GM19025 (cell line): ENCODE data around the gene BICD1.

Experiments used
- ATAC-seq: cut with Tn5 transposase; IDR thresholded peaks from one replicate; pipeline ENCODE4 v1.9.1; 2021; ENCODE audit warnings: mild to moderate bottlenecking, low read depth, moderate library complexity; ENCODE audit not compliant: unreplicated experiment

BICD1 gene

GRCh38 chr12:32233568-32233967 lies 126.9 kb downstream of the BICD1 start:
- no peak for ATAC-seq

DNA sequence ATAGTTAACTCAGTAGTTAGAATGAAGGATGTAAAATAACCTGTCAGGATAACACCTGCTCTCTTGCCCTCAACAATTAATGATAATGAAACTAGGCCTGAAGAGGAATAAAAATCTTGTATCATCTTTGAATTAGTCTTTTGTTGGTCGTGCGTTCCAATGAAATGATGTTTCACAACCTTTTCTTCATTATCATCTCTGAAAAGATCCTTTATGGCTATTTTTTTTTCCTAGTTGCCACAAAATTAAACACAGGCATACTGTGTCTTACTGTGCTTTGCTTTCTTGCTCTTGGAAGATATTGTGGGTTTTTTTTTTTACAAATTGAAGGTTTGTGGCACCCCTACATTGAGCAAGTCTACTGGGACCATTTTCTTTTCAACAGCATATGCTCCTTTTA lies 128.6 kb downstream of the BICD1 start:
- ATAC-seq = no peak

DNA sequence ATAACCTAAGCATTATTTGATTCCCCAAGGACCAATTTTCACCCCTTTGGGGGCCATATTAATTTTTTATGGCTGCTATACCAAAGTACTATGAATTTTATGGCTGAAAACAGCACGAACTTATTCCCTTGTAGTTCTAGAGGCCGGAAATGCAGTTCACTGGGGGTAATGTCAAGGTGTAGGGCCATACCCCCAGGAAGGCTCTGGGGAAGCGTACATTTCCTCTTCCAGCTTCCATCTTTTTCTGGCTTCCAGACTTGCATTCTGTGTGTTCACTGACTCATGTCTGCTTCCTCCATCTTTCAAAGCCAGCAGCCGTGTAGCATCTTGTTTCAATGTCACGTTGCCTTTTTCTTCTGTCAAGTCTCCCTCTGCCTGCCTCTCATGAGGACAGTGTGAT lies 133.5 kb downstream of the BICD1 start:
- ATAC-seq = no peak

GRCh38 chr12:32240831-32241230 lies 134.2 kb downstream of the BICD1 start:
- no peak for ATAC-seq

DNA sequence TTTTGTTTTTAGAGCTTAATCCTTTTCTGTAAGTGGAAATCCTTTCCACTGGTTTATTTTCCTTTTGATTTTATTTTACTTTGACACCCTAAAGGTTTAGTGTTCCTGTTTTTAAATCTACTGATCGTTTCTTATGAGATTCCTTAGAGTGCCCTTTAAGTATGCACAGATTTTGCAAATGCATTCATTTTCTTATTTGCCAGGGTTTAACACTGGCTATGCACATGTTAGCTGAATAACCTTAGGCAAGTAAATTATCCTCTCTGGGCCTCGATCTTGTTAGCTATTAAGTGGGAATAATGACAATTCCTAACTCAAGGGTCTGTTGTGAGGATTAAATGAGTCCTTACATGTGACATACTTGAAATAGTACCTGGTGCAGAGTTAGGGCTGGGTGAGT lies 136.0 kb downstream of the BICD1 start:
- no peak for ATAC-seq

DNA sequence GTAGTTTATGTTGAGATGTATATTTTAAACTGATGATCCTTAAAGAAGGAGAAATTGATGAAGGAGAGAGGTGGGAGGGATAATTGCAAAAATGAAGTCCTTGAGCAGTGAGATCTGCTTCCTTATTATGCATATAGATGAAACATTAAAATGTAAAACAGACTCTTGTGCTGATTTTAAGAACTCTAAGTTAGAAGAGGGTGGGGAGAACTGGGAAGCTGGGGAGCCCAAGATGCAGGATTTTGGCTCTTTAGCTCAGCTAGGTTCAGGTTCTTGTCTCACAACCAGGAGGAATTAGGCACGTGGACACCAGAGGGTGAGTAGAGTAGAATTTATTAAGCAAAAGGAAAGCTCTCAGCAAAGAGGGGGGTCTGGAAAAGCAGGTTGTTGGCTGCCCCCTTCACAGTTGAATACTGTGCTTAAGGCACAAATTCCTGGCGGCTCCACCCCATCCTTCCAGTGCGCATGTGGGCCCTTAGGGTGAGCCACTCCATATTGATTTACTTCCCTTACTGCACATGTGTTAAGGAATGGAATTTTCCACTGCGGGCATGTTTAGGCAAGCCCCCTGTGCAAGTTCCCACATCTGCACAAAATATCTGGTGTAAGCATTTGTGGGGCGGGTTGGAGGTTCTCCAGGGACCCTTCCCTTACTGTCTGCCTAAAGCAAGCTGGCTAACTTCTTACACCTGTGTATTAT lies 141.9 kb downstream of the BICD1 start:
- ATAC-seq = no peak

DNA sequence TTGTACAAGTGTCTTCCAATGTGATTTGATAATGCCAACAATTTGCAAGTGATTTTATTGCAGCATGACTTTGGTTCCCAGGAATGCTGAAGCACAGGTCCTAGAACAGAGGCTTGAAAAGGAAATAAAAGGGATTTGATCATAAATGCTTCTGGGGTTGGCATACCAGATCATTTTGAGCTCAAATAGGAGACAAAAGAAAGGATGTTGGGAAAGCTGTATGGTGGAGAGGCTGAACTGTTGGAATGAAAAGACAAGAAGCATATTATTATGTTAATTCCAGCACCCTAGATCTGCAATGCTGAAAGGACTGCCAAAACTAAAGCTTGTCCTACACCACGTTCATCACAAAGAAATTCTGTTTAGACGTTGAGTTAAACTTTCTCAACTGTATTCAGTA lies 143.1 kb downstream of the BICD1 start:
- no peak for ATAC-seq

DNA sequence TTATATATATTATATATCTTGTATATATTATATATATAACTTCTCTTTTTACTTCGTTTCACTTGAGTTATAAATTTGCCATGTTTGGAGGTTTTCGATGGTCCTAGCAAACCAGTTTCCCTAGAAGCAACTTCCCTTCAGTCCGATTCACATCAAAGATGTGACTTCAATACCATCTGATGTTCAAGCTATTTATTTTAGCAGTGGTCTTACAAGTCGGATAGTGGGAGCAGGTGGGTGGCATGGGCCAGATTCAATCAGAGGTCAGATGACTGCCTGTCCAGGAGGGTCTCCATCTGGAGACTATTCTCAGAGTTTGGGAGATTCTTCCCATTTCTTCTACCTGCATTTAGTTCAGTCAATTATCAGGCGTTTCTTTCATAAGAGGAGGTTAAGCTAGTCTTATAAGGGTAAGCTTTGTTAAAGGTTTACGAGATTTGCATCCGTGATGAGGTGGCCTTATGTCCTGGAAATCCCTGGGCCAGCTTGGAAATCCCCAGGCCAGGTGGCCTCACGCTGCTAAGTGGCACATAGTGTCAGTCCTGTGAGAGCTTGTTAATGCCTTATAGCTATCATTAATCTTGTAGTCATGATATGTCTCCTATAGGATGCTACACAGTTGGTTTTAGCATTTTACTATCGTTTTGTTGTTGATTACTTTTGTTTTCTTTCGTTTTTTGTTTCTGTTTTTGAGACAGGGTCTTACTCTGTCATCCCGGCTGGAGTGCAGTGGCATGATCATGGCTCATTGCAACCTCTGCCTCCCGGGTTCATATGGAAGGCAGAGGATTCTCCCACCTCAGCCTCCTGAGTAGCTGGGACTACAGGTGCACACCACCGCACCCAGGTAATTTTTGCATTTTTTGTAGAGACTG lies 145.8 kb downstream of the BICD1 start:
- ATAC-seq = peak; percentile 95

DNA sequence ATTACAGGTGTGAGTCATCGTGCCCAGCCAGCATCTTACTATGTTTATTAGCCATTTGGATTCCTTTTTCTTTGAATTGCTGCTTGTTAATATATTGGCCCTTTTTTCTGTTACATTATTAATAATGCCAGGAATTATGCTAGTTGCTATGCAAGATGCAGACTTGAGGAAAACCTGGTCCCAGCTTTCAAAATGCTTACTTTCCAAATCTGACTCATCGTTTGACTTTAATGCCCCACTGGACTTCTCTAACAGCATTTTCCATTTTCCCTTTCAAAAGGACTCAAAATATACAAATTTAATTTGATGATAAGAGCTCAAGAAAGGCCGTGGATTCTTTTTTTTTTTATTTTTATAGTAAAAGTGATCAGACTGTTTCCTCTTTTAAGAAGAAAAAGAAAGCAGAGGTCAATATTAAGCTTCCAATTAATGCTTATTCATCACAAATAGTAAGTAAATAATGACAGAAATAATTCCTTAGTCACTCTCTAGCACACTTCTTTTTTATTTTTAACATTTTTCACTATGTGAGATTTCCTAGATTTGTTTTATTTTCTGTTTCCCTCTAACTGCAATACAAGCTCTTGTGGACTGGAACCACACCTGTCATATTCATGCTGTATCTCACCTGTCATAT lies 146.6 kb downstream of the BICD1 start:
- ATAC-seq = no peak

DNA sequence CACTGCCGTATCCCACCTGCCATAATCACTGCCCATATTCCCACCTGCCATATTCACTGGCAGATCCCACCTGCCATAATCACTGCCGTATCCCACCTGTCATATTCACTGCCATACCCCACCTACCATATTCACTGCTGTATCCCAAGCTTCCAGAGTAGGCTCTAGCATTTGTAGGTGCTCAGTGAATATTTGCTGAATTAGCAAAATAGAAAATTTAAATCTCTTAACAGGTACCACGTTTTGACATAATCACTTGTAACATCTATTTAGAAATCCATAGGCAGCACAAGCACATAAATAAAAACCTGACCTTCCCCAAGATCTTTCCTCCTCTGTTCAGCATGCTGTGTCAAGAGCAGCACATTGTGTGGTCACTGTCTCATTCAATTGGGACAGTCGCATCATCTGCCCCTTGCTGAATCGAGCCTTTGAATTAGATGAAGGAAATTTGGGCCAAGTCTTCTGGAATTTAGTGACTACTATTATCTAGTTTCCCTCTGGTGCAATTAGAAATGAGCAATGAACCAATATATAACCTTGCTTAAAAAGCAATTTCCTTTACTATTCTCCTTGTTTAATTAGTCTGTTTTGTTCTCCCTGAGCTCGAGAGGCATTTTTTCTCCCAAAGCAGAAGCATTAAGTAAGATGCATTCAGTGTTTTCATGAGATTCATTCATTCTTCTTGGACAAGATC lies 147.8 kb downstream of the BICD1 start:
- ATAC-seq = no peak

DNA sequence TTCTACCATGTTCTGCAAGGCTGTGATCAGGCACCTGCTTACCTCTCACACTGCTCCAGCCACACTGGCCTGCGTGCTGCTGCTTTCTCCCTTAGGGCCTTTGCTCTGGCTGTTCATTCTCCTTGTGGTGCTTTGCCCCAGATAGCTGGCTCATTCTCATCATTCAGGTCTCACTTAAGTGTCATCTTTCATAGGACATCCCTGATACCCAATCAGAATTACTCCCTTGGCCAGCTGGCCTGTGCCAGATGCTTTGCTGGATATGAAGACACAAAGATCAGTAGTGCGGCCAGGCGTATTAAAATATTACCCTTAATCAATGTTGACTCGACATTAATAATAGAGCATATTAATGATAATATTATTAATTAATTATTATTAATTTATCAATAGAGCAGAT lies 148.9 kb downstream of the BICD1 start:
- no peak for ATAC-seq

- no peak for ATAC-seq
These were observed 151.2 kb downstream of the BICD1 start for GRCh38 chr12:32257695-32258496.

- no peak for ATAC-seq
These were observed 154.0 kb downstream of the BICD1 start for GRCh38 chr12:32260696-32261095.

GRCh38 chr12:32261638-32262037 lies 155.0 kb downstream of the BICD1 start:
- no peak for ATAC-seq

- peak; percentile 80 for ATAC-seq
These were observed 158.3 kb downstream of the BICD1 start for GRCh38 chr12:32264961-32265360.

DNA sequence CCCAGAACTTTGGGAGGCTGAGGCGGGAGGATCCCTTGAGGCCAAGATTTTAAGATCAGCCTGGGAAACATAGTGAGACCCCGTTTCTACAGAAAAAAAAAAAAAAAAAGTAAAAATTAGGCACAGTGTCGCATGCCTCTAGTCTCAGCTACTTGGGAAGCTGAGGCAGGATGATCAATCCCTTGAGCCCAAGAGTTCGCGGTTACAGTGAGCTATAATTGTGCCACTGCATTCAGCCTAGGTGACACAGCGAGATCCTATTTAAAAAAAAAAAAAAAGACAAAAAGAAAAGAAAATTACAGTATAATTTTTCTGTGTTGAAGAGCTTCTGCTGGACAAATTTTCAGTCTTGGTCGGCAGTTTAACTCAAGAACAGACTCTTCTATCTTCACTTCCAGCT lies 158.8 kb downstream of the BICD1 start:
- no peak for ATAC-seq

GRCh38 chr12:32265951-32266350 lies 159.3 kb downstream of the BICD1 start:
- ATAC-seq = peak; percentile 44

GRCh38 chr12:32266756-32267155 lies 160.1 kb downstream of the BICD1 start:
- no peak for ATAC-seq

GRCh38 chr12:32270818-32271710 lies 164.4 kb downstream of the BICD1 start:
- no peak for ATAC-seq
